OCI-LY7 (cell line): Measurements from ENCODE around the gene KRTAP5-3. TPM values are rescaled to one million over a fixed set of nuclear protein-coding genes. Genes with fewer than 3 reads are reported as not detected.

Source experiments
- BruUV-seq: library from RNA; stranded (reverse); fragments of 400-500 nt; replicated peaks from 2 replicates; lab custom pipeline; 2021; lab: Mats Ljungman, UMichigan
- CTCF ChIA-PET: fragments of 300-600 bp; sonication (Branson Sonifier 250); formaldehyde crosslinking; loops from one replicate; lab custom pipeline; 2022; ENCODE audit warnings: antibody characterized with exemption; ENCODE audit not compliant: unreplicated experiment; lab: Charles Lee
- POLR2A ChIA-PET: fragments of 300-600 bp; sonication (Branson Sonifier 250); formaldehyde crosslinking; loops from one replicate; lab custom pipeline; 2022; ENCODE audit warnings: antibody characterized with exemption; lab: Charles Lee
- DNase-seq: peaks from one replicate; pipeline ENCODE4 v3.0.0-alpha.2; 2015; ENCODE audit warnings: low spot score
- H2AFZ ChIP-seq: fragments of 200-600 bp; sonication (generic), shearing (Covaris generic); 2 replicates; pipeline ENCODE4 v1.6.1; 2014; ENCODE audit warnings: mild to moderate bottlenecking, antibody characterized with exemption, low read length, moderate library complexity
- H3K27ac ChIP-seq: fragments of 200-600 bp; sonication (generic); 2 replicates; pipeline ENCODE4 v1.5.1; 2014; ENCODE audit warnings: mixed run types, low read depth, mild to moderate bottlenecking, moderate library complexity, low read length, inconsistent platforms; ENCODE audit not compliant: poor library complexity, severe bottlenecking
- H3K36me3 ChIP-seq: fragments of 200-600 bp; sonication (generic); 2 replicates; pipeline ENCODE4 v1.6.1; 2014; ENCODE audit warnings: mild to moderate bottlenecking, antibody characterized with exemption, low read length, moderate library complexity, mixed read lengths; ENCODE audit not compliant: insufficient read depth
- H3K4me1 ChIP-seq: fragments of 200-600 bp; sonication (generic); 2 replicates; pipeline ENCODE4 v1.5.1; 2014; ENCODE audit warnings: mild to moderate bottlenecking, low read length; ENCODE audit not compliant: insufficient read depth, poor library complexity, severe bottlenecking
- H3K4me2 ChIP-seq: fragments of 200-600 bp; sonication (generic); 2 replicates; pipeline ENCODE4 v1.6.1; 2014; ENCODE audit warnings: mild to moderate bottlenecking, low read length
- H3K4me3 ChIP-seq: fragments of 200-600 bp; sonication (generic); 2 replicates; pipeline ENCODE4 v1.5.1; 2014; ENCODE audit warnings: mild to moderate bottlenecking, low read depth, low read length; ENCODE audit not compliant: poor library complexity, severe bottlenecking
- H3K79me2 ChIP-seq: fragments of 200-600 bp; sonication (generic); 2 replicates; pipeline ENCODE4 v1.6.1; 2016; ENCODE audit warnings: low read depth, mild to moderate bottlenecking, low read length, moderate library complexity, mixed read lengths; ENCODE audit not compliant: insufficient read depth
- H3K9me2 ChIP-seq: fragments of 200-600 bp; sonication (generic); 2 replicates; pipeline ENCODE4 v1.6.1; 2016; ENCODE audit warnings: mild to moderate bottlenecking, low read length, mixed read lengths; ENCODE audit not compliant: insufficient read depth
- H3K9me3 ChIP-seq: fragments of 200-600 bp; sonication (generic); 2 replicates; pipeline ENCODE4 v1.6.1; 2014; ENCODE audit warnings: mild to moderate bottlenecking, mixed run types, low read length, mixed read lengths
- H4K20me1 ChIP-seq: fragments of 200-600 bp; sonication (generic); 2 replicates; pipeline ENCODE4 v1.6.1; 2014; ENCODE audit warnings: mild to moderate bottlenecking, antibody characterized with exemption, low read length, moderate library complexity, mixed read lengths; ENCODE audit not compliant: insufficient read depth
- CTCF ChIP-seq: fragments of 200-600 bp; sonication (generic); conservative IDR thresholded peaks from 2 replicates; pipeline ENCODE4 v1.5.1; 2014; ENCODE audit warnings: mild to moderate bottlenecking, antibody characterized with exemption, low read length, moderate library complexity, mixed read lengths
- EZH2phosphoT487 ChIP-seq: fragments of 200-600 bp; sonication (generic); IDR thresholded peaks from 2 replicates; pipeline ENCODE4 v1.6.1; 2018; ENCODE audit warnings: low read depth, borderline replicate concordance, mild to moderate bottlenecking, mixed run types, antibody characterized with exemption, low read length, moderate library complexity, mixed read lengths
- intact Hi-C: fragments of 100-400 bp; cut with micrococcal nuclease; formaldehyde crosslinking; loops from one replicate; pipeline ENCODE4 v1.10.0; 2022; ENCODE audit not compliant: unreplicated experiment
- total RNA-seq, 2 experiments: library from RNA; depleted of rRNA in 1 of 2; stranded (reverse); fragments of >200 nt in 1 of 2; shearing (Covaris generic) in 1 of 2; gene quantifications; 2 replicates each; pipeline ENCODE4 v1.2.3, GENCODE V29; 2014 to 2022

The KRTAP5-3 gene
- total RNA-seq, 2 experiments from 2014 or later = not detected

- H3K79me2 ChIP-seq = no peaks in the 10 kb centered on the region
- CTCF ChIA-PET = no interaction called here
- no peak overlapping the region for H2AFZ ChIP-seq
- no peak overlapping the region for H3K4me2 ChIP-seq
- H3K9me3 ChIP-seq = no peaks in the 10 kb centered on the region
- intact Hi-C loops = no loop called here
- H3K4me3 ChIP-seq = no peak overlapping the region
- H3K36me3 ChIP-seq = no peaks in the 10 kb centered on the region
- DNase-seq = no peak
- no TSS peak for BruUV-seq
- TF ChIP-seq EZH2phosphoT487 = no peak
- peaks cover 1% of the 10 kb centered on the region for H3K4me1 ChIP-seq
- no peak overlapping the region for H3K27ac ChIP-seq
- no peaks in the 10 kb centered on the region for H3K9me2 ChIP-seq
- no peaks in the 10 kb centered on the region for H4K20me1 ChIP-seq
- POLR2A ChIA-PET = no interaction called here
These were observed 40.6 kb downstream of the KRTAP5-3 start for GRCh38 chr11:1567721-1568100.

GRCh38 chr11:1567052-1567720, 41.1 kb downstream of the KRTAP5-3 start:
- DNase-seq = no peak
- no peaks in the 10 kb centered on the region for H3K9me3 ChIP-seq
- H3K36me3 ChIP-seq = no peaks in the 10 kb centered on the region
- no peak overlapping the region for H3K27ac ChIP-seq
- POLR2A ChIA-PET = no interaction called here
- TF ChIP-seq CTCF (no peak), EZH2phosphoT487 (no peak)
- intact Hi-C loops = no loop called here
- BruUV-seq = no TSS peak
- H3K4me1 ChIP-seq = no peaks in the 10 kb centered on the region
- no peaks in the 10 kb centered on the region for H4K20me1 ChIP-seq
- no peak overlapping the region for H3K4me2 ChIP-seq
- CTCF ChIA-PET = no interaction called here
- H2AFZ ChIP-seq = no peak overlapping the region
- no peaks in the 10 kb centered on the region for H3K9me2 ChIP-seq
- H3K4me3 ChIP-seq = no peak overlapping the region
- H3K79me2 ChIP-seq = no peaks in the 10 kb centered on the region

- no peaks in the 10 kb centered on the region for H3K79me2 ChIP-seq
- no peak overlapping the region for H2AFZ ChIP-seq
- no TSS peak for BruUV-seq
- no peak overlapping the region for H3K4me3 ChIP-seq
- H3K27ac ChIP-seq = no peak overlapping the region
- ChIA-PET CTCF (no interaction called here), POLR2A (no interaction called here)
- intact Hi-C loops = no loop called here
- H3K36me3 ChIP-seq = no peaks in the 10 kb centered on the region
- no peaks in the 10 kb centered on the region for H4K20me1 ChIP-seq
- H3K4me1 ChIP-seq = no peaks in the 10 kb centered on the region
- TF ChIP-seq CTCF (no peak), EZH2phosphoT487 (no peak)
- no peaks in the 10 kb centered on the region for H3K9me2 ChIP-seq
- DNase-seq = no peak
- no peak overlapping the region for H3K4me2 ChIP-seq
- no peaks in the 10 kb centered on the region for H3K9me3 ChIP-seq
These were observed 41.7 kb downstream of the KRTAP5-3 start for GRCh38 chr11:1566381-1567051.
